Pons (tissue), 1 donor: ENCODE results near the gene PROM1.

Source experiments
- DNase-seq: peaks from one replicate; pipeline ENCODE4 v3.0.0-alpha.2; 2016; ENCODE audit warnings: low spot score

The PROM1 gene

GRCh38 chr4:16110199-16110598 is 26.4 kb upstream of the PROM1 start:
- no peak for DNase-seq

DNA sequence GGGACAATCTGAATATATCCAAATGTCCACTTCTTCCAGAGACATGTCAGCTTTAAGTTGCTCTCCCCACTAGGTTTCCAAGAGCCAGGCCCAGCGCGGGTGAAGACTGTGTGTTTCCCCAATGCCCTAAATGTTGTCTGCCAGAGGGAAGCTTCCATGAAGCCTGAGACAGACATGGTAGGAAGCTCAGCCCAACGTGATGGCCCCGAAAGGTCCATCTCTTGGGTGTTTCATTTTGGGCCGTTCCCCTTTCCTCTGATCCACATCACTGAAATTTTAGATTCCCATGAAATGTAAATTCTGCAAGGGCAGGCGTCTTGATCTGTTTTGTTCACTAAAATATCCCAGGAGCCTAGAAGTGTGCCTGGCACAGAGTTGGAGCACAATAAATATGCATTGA is 25.4 kb upstream of the PROM1 start:
- DNase-seq: no peak

DNA sequence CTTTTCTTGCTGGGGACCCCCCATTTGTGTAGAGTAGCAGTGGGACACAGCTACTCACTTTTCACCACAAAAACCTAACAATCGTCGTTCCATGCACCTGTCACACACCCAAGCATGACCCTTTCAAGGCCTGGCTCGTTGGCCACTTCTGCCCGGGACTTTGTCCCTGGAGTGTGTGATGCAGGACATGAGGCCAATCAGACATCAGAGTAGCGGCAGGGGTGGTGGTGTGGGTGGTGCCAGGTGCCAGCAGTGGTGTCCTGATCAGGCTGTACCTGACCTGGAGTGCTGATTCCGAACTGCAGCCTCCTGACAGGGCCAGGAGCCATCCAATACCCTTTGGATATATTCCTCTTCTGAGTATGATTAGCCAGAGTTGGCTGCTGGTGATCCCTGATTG is 23.1 kb upstream of the PROM1 start:
- no peak for DNase-seq

- no peak for DNase-seq
Observed at GRCh38 chr4:16104520-16104919, 20.7 kb upstream of the PROM1 start.

DNA sequence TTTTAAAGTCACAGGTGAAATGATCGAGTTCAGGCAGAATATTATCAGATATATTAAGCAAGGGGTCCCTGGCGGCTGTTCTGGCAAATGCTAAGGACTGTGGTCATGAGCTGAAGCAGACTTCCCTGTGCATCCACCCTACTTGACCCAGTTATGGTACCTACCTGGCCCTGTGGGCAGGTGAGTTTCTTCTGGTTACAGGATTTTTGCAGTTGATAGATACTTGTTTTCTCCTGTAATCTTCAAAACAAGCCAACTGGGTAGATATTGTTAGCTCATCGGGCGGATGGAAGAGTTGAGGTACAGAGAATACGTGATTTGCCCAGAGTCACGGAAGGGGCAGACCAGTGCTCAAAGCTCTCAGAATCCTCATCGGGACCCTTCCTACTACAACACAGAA is 18.5 kb upstream of the PROM1 start:
- DNase-seq: no peak

- DNase-seq: no peak
Observed at GRCh38 chr4:16100833-16101232, 17.0 kb upstream of the PROM1 start.

GRCh38 chr4:16092682-16093319 is 9.0 kb upstream of the PROM1 start:
- DNase-seq: no peak

GRCh38 chr4:16090096-16090705 is 6.4 kb upstream of the PROM1 start:
- no peak for DNase-seq

- DNase-seq: no peak
Observed at GRCh38 chr4:16089156-16089555, 5.3 kb upstream of the PROM1 start.

DNA sequence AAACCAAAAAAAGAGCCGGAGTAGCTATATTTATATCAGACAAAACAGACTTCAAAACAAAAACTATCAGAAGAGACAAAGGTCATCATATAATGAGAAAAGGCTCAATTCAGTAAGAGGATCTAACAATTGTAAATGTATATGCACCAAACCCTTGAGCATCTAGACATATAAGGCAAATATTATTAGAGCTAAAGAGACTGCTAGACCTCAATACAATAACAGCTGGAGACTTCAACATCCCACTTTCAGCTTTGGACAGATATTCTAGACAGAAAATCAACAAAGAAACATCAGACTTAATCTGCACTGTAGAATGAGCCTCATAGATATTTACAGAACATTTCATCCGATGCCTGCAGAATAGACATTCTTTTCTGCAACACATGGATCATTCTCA is 4.8 kb upstream of the PROM1 start:
- DNase-seq: no peak

GRCh38 chr4:16085822-16086221 is 2.0 kb upstream of the PROM1 start:
- DNase-seq: no peak

DNA sequence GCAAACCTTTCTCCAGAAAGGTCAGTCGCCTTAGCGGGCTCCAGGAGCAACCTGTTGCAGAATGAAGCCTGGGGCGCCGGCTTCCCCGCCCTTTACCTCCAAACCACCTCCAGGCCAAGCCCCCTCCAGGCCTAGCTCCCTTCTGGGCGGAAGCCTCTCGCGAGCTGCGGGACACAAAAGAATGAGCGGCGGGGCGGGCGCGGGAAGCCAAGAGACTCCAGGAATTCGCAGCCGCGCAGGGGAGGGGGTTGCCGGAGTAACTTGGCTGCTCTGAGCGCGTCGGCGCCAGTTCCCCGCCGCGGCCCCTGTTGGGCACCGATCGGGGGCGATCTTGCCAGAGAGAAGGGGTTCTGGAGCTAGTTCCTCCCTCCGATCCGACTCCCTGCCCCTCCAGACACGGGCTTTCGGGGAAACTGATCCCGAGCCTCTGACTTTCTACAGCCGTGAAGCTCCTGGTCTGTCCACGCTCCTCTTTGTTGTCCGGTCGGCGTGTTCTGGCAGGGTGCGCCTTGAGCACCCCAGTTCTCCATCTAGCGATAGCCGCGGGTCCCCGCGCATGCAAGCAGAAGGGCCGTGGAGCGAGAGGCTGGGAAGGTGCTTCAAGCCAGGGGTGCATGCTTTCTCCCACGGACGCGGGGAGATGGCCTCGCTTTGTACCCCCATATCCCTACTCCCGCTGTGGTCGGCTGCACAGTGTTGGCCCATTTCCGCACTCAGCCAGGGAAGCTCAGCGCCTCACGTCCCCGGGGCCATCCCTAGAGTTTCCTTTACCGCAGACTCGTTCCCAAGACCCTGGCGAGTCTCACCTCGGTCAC is 1.2 kb downstream of the PROM1 start:
- no peak for DNase-seq

- no peak for DNase-seq
Observed at GRCh38 chr4:16082041-16082425, 1.8 kb downstream of the PROM1 start.

DNA sequence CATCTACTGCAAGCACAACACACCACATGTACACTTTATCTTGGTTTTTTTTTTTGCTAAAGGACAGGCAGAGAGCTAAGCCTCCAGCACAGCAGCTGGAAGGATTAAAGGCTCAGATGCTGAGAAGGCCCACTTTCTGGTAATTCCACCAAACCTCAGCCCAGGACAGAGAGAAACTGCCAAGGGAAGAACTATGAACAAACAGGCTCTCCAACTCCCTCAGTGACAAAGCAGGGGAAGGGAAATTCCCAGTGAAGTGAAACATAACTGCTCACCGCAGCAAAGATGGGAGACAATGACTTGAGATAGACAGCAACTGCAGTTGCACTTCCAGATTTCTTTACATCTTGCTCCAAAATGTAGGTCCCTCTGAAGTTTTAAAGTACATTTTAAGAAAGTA is 4.8 kb downstream of the PROM1 start:
- no peak for DNase-seq

GRCh38 chr4:16078195-16078760 is 5.5 kb downstream of the PROM1 start:
- DNase-seq: no peak

- no peak for DNase-seq
Observed at GRCh38 chr4:16077786-16078185, 6.0 kb downstream of the PROM1 start.

GRCh38 chr4:16075975-16076757 is 7.7 kb downstream of the PROM1 start:
- DNase-seq: no peak

DNA sequence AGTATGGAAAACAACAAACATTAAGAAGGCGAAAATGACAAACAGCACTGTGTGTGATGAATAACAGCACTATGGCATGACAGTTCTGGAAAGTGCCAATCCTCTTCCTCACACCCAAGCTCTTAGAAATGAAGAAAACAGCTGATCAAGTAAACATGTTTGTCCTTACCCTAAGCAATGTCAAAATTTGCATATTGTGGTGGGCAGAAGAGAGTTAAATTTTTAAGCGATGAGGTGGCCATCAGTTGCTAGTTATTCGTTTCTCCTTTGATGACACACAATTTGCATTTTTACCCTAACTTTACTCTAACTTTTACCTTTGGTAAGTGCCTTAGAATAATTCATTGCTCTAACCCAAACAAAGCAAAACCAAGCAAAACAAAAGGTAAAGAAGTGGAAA is 8.8 kb downstream of the PROM1 start:
- no peak for DNase-seq

GRCh38 chr4:16072168-16072567 is 11.7 kb downstream of the PROM1 start:
- no peak for DNase-seq

- no peak for DNase-seq
Observed at GRCh38 chr4:16070203-16070602, 13.6 kb downstream of the PROM1 start.

- DNase-seq: peak; percentile 79
Observed at GRCh38 chr4:16067515-16067914, 16.3 kb downstream of the PROM1 start.

DNA sequence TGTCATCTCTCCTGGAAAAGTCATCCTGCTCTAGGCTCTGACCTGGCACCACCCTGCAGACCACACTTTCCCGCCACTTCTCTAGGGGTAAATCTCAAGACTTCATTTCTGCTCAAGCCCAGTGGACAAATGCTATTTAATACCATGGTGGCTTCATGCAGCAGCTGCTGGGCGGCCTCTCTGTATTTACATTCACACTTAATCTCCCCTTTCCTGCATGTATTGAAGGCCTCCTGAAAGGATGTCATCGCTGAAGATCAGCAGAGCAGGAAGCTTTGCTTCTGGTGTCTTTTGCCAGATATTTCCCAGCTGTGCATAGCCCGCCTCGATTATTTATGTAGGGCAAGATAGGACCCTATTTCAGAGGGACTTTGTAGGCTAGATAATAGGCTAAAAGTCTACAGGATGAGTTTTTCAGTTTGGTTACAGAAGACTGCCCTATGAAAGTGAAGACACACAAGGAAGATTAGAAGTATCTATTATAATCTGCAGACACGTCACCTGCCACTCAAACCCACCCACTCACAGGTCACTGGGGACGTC is 17.2 kb downstream of the PROM1 start:
- DNase-seq: no peak
